MCF 10A (cell line): ENCODE measurements around the gene ARHGAP15. TPM values are rescaled to one million over a fixed set of nuclear protein-coding genes. Genes with fewer than 3 reads are reported as not detected.

ENCODE experiments used
- BruUV-seq: library from RNA; stranded (reverse); fragments of 400-500 nt; replicated peaks from 2 replicates; lab custom pipeline; 2021; lab: Mats Ljungman, UMichigan
- CTCF ChIA-PET: fragments of 300-600 bp; sonication (Branson Sonifier 250); formaldehyde crosslinking; extraction: SDS; loops from one replicate; lab custom pipeline; 2021; ENCODE audit warnings: antibody characterized with exemption, inconsistent platforms; lab: Yijun Ruan, JAX
- POLR2A ChIA-PET: fragments of 300-600, 350-650 bp; sonication (Branson Sonifier 250); formaldehyde crosslinking; extraction: SDS; loops from one replicate; lab custom pipeline; 2020; ENCODE audit warnings: antibody characterized with exemption, inconsistent platforms; lab: Yijun Ruan, JAX
- DNase-seq: peaks from one replicate; pipeline ENCODE4 v3.0.0-alpha.2; 2018; ENCODE audit not compliant: unreplicated experiment
- H3K27ac Mint-ChIP-seq: one replicate; pipeline ENCODE4 v1.8.0; 2022; ENCODE audit warnings: mild to moderate bottlenecking, low read depth, mixed read lengths; ENCODE audit not compliant: unreplicated experiment
- H3K27me3 Mint-ChIP-seq: one replicate; pipeline ENCODE4 v1.8.0; 2022; ENCODE audit warnings: mixed read lengths; ENCODE audit not compliant: insufficient read depth, unreplicated experiment
- H3K36me3 Mint-ChIP-seq: one replicate; pipeline ENCODE4 v1.8.0; 2022; ENCODE audit warnings: mild to moderate bottlenecking, moderate library complexity, mixed read lengths; ENCODE audit not compliant: insufficient read depth, unreplicated experiment
- H3K4me1 Mint-ChIP-seq: one replicate; pipeline ENCODE4 v1.8.0; 2022; ENCODE audit warnings: mixed read lengths; ENCODE audit not compliant: insufficient read depth, unreplicated experiment
- H3K4me3 Mint-ChIP-seq: one replicate; pipeline ENCODE4 v1.8.0; 2022; ENCODE audit warnings: mild to moderate bottlenecking, moderate library complexity, mixed read lengths; ENCODE audit not compliant: unreplicated experiment
- H3K9me3 Mint-ChIP-seq: one replicate; pipeline ENCODE4 v1.8.0; 2022; ENCODE audit warnings: mixed read lengths; ENCODE audit not compliant: unreplicated experiment
- CTCF ChIP-seq: fragments of 200-600 bp; IDR thresholded peaks from one replicate; pipeline ENCODE4 v1.8.0; 2022; ENCODE audit warnings: antibody characterized with exemption, mild to moderate bottlenecking; ENCODE audit not compliant: unreplicated experiment
- intact Hi-C: fragments of 100-400 bp; cut with micrococcal nuclease; formaldehyde crosslinking; loops from 2 replicates; pipeline ENCODE4 v1.14.1; 2022
- total RNA-seq: library from RNA; stranded (reverse); gene quantifications from 2 replicates; pipeline ENCODE4 v1.2.3, GENCODE V29; 2022

The ARHGAP15 gene
- total RNA-seq, 1 experiment from 2014 or later = not detected

- Mint-ChIP-seq H3K4me1 (peaks cover 13% of the 10 kb centered on the region), H3K9me3 (no peaks in the 10 kb centered on the region), H3K36me3 (no peaks in the 10 kb centered on the region), H3K4me3 (no peak overlapping the region), H3K27ac (no peak overlapping the region), H3K27me3 (no peaks in the 10 kb centered on the region)
- ChIA-PET CTCF (interaction anchor here (0.6 to 0.7 kb wide), 3 partner anchors 13 to 270 kb away, joined by 3 to 8 read pairs (median 3); no protein-coding TSS in a partner anchor), POLR2A (interaction anchor here (0.6 kb wide), 1 partner anchor 25 kb away, joined by 3 read pairs; no protein-coding TSS in a partner anchor)
- no peak for TF ChIP-seq CTCF
- intact Hi-C loops = no loop called here
- BruUV-seq = no TSS peak
- no peak for DNase-seq
Measured at GRCh38 chr2:143476336-143477087, 347.3 kb downstream of the ARHGAP15 start.

- intact Hi-C loops = no loop called here
- no peak for DNase-seq
- Mint-ChIP-seq H3K4me3 (no peak overlapping the region), H3K4me1 (peaks cover 8% of the 10 kb centered on the region), H3K9me3 (no peaks in the 10 kb centered on the region), H3K36me3 (no peaks in the 10 kb centered on the region), H3K27ac (no peak overlapping the region), H3K27me3 (no peaks in the 10 kb centered on the region)
- POLR2A ChIA-PET = no interaction called here
- TF ChIP-seq CTCF = no peak
- CTCF ChIA-PET = no interaction called here
- no TSS peak for BruUV-seq
Measured at GRCh38 chr2:143477714-143478443, 348.7 kb downstream of the ARHGAP15 start.

- DNase-seq = no peak
- no peak overlapping the region for H3K4me3 Mint-ChIP-seq
- no peaks in the 10 kb centered on the region for H3K4me1 Mint-ChIP-seq
- intact Hi-C loops = no loop called here
- no peaks in the 10 kb centered on the region for H3K36me3 Mint-ChIP-seq
- no peak for TF ChIP-seq CTCF
- CTCF ChIA-PET = interaction anchor here (0.7 kb wide), 1 partner anchor 475 kb away, joined by 3 read pairs; no protein-coding TSS in a partner anchor
- BruUV-seq = no TSS peak
- no peaks in the 10 kb centered on the region for H3K9me3 Mint-ChIP-seq
- no peaks in the 10 kb centered on the region for H3K27me3 Mint-ChIP-seq
- H3K27ac Mint-ChIP-seq = no peak overlapping the region
- POLR2A ChIA-PET = no interaction called here
Measured at GRCh38 chr2:143480086-143480485, 350.9 kb downstream of the ARHGAP15 start.

GRCh38 chr2:143480601-143481236 is 351.5 kb downstream of the ARHGAP15 start:
- H3K9me3 Mint-ChIP-seq = no peaks in the 10 kb centered on the region
- no peaks in the 10 kb centered on the region for H3K4me1 Mint-ChIP-seq
- CTCF ChIA-PET = interaction anchor here (0.7 kb wide), 1 partner anchor 32 kb away, joined by 3 read pairs; no protein-coding TSS in a partner anchor
- TF ChIP-seq CTCF = no peak
- intact Hi-C loops = no loop called here
- POLR2A ChIA-PET = interaction anchor here (0.5 to 0.6 kb wide), 2 partner anchors 28 to 786 kb away, joined by 3 read pairs; no protein-coding TSS in a partner anchor
- no peaks in the 10 kb centered on the region for H3K27me3 Mint-ChIP-seq
- DNase-seq = no peak
- no peak overlapping the region for H3K4me3 Mint-ChIP-seq
- H3K27ac Mint-ChIP-seq = no peak overlapping the region
- H3K36me3 Mint-ChIP-seq = no peaks in the 10 kb centered on the region
- no TSS peak for BruUV-seq
